Measurements from ENCODE around the gene HSPA1L.

DNA sequence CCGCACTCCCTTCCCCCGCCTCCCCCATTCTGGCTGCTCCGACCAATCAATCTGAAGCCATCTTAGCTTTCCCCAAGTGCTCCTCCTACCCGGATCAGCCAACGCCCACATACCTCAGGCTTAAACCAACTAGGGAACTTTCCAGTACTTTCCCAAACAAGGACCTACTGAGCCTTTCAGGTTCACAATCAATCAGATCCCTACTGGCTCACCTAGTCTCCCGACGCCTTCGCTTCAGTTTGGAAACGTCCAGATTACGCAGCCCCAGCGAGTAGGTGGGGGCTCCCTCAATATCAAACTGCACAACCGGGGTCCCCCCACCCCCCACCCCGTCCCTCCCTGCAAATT, 432 bp downstream of the HSPA1L start:
- TF ChIP-seq, protein P1, sequence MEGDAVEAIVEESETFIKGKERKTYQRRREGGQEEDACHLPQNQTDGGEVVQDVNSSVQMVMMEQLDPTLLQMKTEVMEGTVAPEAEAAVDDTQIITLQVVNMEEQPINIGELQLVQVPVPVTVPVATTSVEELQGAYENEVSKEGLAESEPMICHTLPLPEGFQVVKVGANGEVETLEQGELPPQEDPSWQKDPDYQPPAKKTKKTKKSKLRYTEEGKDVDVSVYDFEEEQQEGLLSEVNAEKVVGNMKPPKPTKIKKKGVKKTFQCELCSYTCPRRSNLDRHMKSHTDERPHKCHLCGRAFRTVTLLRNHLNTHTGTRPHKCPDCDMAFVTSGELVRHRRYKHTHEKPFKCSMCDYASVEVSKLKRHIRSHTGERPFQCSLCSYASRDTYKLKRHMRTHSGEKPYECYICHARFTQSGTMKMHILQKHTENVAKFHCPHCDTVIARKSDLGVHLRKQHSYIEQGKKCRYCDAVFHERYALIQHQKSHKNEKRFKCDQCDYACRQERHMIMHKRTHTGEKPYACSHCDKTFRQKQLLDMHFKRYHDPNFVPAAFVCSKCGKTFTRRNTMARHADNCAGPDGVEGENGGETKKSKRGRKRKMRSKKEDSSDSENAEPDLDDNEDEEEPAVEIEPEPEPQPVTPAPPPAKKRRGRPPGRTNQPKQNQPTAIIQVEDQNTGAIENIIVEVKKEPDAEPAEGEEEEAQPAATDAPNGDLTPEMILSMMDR (IDR thresholded peaks at IDR 0.05; ENCODE audit: insufficient read depth, low read depth, low read length), result no peak
- no peak for TF ChIP-seq EZH2 (IDR thresholded peaks at IDR 0.05; ENCODE audit: insufficient read depth, low read length)

Measured in astrocyte (in vitro differentiated cells and primary cell).